ENCODE results near the gene BPIFA3. TPM values are rescaled to one million over a fixed set of nuclear protein-coding genes. Genes with fewer than 3 reads are reported as not detected.

The BPIFA3 gene
- total and polyA plus RNA-seq, 2 of the 13 experiments (the other 11 are each of a cell fraction or from before 2014, with no cell fraction given) = not detected

DNA sequence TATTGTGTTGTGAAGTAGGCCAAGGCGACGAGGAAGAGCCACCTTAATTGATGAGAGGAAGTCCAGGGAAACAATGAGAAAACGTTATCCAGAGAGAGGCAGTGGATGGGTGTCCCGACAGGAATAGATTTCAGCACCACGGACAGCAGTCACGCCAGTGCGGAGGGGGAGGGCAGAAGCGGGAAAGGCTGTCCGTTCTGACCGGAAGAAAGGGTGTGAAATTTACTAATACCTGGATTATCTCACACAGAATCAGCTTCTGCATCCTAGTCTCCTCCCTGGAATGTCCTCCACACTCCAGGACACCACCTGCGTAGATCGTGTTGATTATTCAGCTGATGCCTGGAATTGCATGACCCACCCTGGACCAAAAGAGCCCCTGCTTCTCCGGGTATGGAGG, 7.4 kb upstream of the BPIFA3 start (continued):
- no peak for TF ChIP-seq PAWR (CRISPR knock-in tag; IDR thresholded peaks at IDR 0.05; ENCODE audit: borderline replicate concordance)
- no peak for TF ChIP-seq ZNF136 (CRISPR knock-in tag; IDR thresholded peaks at IDR 0.05; ENCODE audit: low read depth)
- TF ChIP-seq, protein P1, sequence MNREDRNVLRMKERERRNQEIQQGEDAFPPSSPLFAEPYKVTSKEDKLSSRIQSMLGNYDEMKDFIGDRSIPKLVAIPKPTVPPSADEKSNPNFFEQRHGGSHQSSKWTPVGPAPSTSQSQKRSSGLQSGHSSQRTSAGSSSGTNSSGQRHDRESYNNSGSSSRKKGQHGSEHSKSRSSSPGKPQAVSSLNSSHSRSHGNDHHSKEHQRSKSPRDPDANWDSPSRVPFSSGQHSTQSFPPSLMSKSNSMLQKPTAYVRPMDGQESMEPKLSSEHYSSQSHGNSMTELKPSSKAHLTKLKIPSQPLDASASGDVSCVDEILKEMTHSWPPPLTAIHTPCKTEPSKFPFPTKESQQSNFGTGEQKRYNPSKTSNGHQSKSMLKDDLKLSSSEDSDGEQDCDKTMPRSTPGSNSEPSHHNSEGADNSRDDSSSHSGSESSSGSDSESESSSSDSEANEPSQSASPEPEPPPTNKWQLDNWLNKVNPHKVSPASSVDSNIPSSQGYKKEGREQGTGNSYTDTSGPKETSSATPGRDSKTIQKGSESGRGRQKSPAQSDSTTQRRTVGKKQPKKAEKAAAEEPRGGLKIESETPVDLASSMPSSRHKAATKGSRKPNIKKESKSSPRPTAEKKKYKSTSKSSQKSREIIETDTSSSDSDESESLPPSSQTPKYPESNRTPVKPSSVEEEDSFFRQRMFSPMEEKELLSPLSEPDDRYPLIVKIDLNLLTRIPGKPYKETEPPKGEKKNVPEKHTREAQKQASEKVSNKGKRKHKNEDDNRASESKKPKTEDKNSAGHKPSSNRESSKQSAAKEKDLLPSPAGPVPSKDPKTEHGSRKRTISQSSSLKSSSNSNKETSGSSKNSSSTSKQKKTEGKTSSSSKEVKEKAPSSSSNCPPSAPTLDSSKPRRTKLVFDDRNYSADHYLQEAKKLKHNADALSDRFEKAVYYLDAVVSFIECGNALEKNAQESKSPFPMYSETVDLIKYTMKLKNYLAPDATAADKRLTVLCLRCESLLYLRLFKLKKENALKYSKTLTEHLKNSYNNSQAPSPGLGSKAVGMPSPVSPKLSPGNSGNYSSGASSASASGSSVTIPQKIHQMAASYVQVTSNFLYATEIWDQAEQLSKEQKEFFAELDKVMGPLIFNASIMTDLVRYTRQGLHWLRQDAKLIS (CRISPR knock-in tag; IDR thresholded peaks at IDR 0.05) = peak; percentile 85; the same call in 1 of the 2 replicates
- TF ChIP-seq ZEB1 (IDR thresholded peaks at IDR 0.05; ENCODE audit: insufficient replicate concordance, low read depth) = no peak
- TF ChIP-seq ERF (CRISPR knock-in tag; IDR thresholded peaks at IDR 0.05) = peak; percentile 100
- TF ChIP-seq CC2D1A (CRISPR knock-in tag; IDR thresholded peaks at IDR 0.05) = 0 out of 2 replicates have a peak, but pooled peaks have one; percentile 91
- peak; percentile 97 for TF ChIP-seq ZNF607 (CRISPR knock-in tag; IDR thresholded peaks at IDR 0.05; ENCODE audit: borderline replicate concordance)
- TF ChIP-seq ZNF878 (CRISPR knock-in tag; IDR thresholded peaks at IDR 0.05) = peak; percentile 97
- no peak for TF ChIP-seq KLF13 (CRISPR knock-in tag; IDR thresholded peaks at IDR 0.05)
- 0 out of 2 replicates have a peak, but pooled peaks have one; percentile 12 for TF ChIP-seq DNMT1 (CRISPR knock-in tag; IDR thresholded peaks at IDR 0.05)
- peak; percentile 94 for TF ChIP-seq ZNF205 (CRISPR knock-in tag; IDR thresholded peaks at IDR 0.05)
- peak; percentile 89 for TF ChIP-seq ZNF317 (CRISPR knock-in tag; IDR thresholded peaks at IDR 0.05)
- TF ChIP-seq TOPORS (CRISPR knock-in tag; IDR thresholded peaks at IDR 0.05) = peak; percentile 96
- TF ChIP-seq DMAP1 (CRISPR knock-in tag; IDR thresholded peaks at IDR 0.05) = no peak
- peak; percentile 77 for TF ChIP-seq PITX1 (CRISPR knock-in tag; IDR thresholded peaks at IDR 0.05)
- no peak for TF ChIP-seq FOXA1 (IDR thresholded peaks at IDR 0.05)
- 0 out of 2 replicates have a peak, but pooled peaks have one; percentile 29 for TF ChIP-seq FOXA1 (CRISPR knock-in tag; IDR thresholded peaks at IDR 0.05)
- peak; percentile 70 for TF ChIP-seq ELF1 (CRISPR knock-in tag; IDR thresholded peaks at IDR 0.05)
- TF ChIP-seq, protein P2, sequence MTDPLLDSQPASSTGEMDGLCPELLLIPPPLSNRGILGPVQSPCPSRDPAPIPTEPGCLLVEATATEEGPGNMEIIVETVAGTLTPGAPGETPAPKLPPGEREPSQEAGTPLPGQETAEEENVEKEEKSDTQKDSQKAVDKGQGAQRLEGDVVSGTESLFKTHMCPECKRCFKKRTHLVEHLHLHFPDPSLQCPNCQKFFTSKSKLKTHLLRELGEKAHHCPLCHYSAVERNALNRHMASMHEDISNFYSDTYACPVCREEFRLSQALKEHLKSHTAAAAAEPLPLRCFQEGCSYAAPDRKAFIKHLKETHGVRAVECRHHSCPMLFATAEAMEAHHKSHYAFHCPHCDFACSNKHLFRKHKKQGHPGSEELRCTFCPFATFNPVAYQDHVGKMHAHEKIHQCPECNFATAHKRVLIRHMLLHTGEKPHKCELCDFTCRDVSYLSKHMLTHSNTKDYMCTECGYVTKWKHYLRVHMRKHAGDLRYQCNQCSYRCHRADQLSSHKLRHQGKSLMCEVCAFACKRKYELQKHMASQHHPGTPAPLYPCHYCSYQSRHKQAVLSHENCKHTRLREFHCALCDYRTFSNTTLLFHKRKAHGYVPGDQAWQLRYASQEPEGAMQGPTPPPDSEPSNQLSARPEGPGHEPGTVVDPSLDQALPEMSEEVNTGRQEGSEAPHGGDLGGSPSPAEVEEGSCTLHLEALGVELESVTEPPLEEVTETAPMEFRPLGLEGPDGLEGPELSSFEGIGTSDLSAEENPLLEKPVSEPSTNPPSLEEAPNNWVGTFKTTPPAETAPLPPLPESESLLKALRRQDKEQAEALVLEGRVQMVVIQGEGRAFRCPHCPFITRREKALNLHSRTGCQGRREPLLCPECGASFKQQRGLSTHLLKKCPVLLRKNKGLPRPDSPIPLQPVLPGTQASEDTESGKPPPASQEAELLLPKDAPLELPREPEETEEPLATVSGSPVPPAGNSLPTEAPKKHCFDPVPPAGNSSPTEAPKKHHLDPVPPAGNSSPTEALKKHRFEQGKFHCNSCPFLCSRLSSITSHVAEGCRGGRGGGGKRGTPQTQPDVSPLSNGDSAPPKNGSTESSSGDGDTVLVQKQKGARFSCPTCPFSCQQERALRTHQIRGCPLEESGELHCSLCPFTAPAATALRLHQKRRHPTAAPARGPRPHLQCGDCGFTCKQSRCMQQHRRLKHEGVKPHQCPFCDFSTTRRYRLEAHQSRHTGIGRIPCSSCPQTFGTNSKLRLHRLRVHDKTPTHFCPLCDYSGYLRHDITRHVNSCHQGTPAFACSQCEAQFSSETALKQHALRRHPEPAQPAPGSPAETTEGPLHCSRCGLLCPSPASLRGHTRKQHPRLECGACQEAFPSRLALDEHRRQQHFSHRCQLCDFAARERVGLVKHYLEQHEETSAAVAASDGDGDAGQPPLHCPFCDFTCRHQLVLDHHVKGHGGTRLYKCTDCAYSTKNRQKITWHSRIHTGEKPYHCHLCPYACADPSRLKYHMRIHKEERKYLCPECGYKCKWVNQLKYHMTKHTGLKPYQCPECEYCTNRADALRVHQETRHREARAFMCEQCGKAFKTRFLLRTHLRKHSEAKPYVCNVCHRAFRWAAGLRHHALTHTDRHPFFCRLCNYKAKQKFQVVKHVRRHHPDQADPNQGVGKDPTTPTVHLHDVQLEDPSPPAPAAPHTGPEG (CRISPR knock-in tag; IDR thresholded peaks at IDR 0.05) = peak; percentile 89
- no peak for TF ChIP-seq SRSF4 (IDR thresholded peaks at IDR 0.05; ENCODE audit: low read depth, low read length, poor library complexity, severe bottlenecking)
- TF ChIP-seq, protein P3, sequence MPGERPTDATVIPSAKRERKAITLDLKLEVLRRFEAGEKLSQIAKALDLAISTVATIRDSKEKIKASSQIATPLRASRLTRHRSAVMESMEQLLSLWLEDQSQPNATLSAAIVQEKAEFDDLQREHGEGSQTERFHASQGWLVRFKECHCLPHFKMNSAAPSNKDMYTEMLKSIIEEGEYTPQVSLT (CRISPR knock-in tag; IDR thresholded peaks at IDR 0.05; ENCODE audit: borderline replicate concordance, low read depth) = peak; percentile 76; the same call in 1 of the 2 replicates

Measured in HepG2 (cell line).